Common myeloid progenitor, CD34-positive (primary cell): ENCODE measurements around the gene ERC2.

Experiments
- CTCF ChIA-PET: fragments of 350-600 bp; sonication (Branson Sonifier 250); formaldehyde crosslinking; loops from one replicate; lab custom pipeline; 2021; ENCODE audit warnings: antibody characterized with exemption; lab: Charles Lee
- POLR2A ChIA-PET: fragments of 350-600 bp; sonication (Branson Sonifier 250); formaldehyde crosslinking; loops from one replicate; lab custom pipeline; 2021; ENCODE audit warnings: antibody characterized with exemption; lab: Charles Lee
- DNase-seq, 3 donors: peaks; one replicate each; pipeline versions ENCODE4 v3.0.0 to v3.0.0-alpha.2; 2013
- H3K27ac ChIP-seq, 2 experiments: 1 replicate in 1 of 2; 2 replicates in 1 of 2; pipeline ENCODE4 v1.7.0; 2013; ENCODE audit warnings: inconsistent platforms in 2 of 2, low read length in 2 of 2, mild to moderate bottlenecking in 2 of 2, low read depth in 1 of 2, moderate library complexity in 1 of 2; ENCODE audit not compliant: severe bottlenecking in 2 of 2, insufficient read depth in 1 of 2, poor library complexity in 1 of 2
- H3K27me3 ChIP-seq, 5 experiments: replicated peaks in 2 of 5; 1 replicate in 3 of 5; 2 replicates in 2 of 5; pipeline versions ENCODE4 v1.6.1 to v1.7.0; 2013; ENCODE audit warnings: low read length in 4 of 5, mild to moderate bottlenecking in 2 of 5, moderate library complexity in 2 of 5, inconsistent platforms in 1 of 5; ENCODE audit not compliant: insufficient read depth in 5 of 5, control insufficient read depth in 4 of 5
- H3K36me3 ChIP-seq, 4 experiments: 1 replicate in 2 of 4; 2 replicates in 2 of 4; pipeline versions ENCODE4 v1.6.1 to v1.7.0; 2013; ENCODE audit warnings: low read length in 3 of 4, control low read depth in 1 of 4, mild to moderate bottlenecking in 1 of 4; ENCODE audit not compliant: control insufficient read depth in 4 of 4, insufficient read depth in 4 of 4
- H3K4me1 ChIP-seq, 4 experiments: 1 replicate in 3 of 4; 2 replicates in 1 of 4; pipeline versions ENCODE4 v1.6.1 to v1.7.1; 2013; ENCODE audit warnings: low read length in 3 of 4, mild to moderate bottlenecking in 3 of 4, control low read depth in 1 of 4, inconsistent platforms in 1 of 4, moderate library complexity in 1 of 4; ENCODE audit not compliant: control insufficient read depth in 4 of 4, insufficient read depth in 4 of 4; ENCODE audit errors: control extremely low read depth in 1 of 4
- H3K4me3 ChIP-seq, 7 experiments: 1 replicate in 4 of 7; 2 replicates in 3 of 7; pipeline versions ENCODE4 v1.5.1 to v1.7.0; 2013; ENCODE audit warnings: mild to moderate bottlenecking in 7 of 7, low read length in 6 of 7, moderate library complexity in 6 of 7, inconsistent platforms in 2 of 7, low read depth in 2 of 7, control low read depth in 1 of 7; ENCODE audit not compliant: insufficient read depth in 4 of 7, control insufficient read depth in 1 of 7; ENCODE audit errors: extremely low read depth in 1 of 7
- H3K9me3 ChIP-seq, 5 experiments: 1 replicate in 4 of 5; 2 replicates in 1 of 5; pipeline versions ENCODE4 v1.6.1 to v1.7.1; 2013; ENCODE audit warnings: low read length in 4 of 5, mild to moderate bottlenecking in 2 of 5, inconsistent platforms in 1 of 5, low read depth in 1 of 5, moderate library complexity in 1 of 5; ENCODE audit not compliant: control insufficient read depth in 4 of 5, insufficient read depth in 2 of 5; ENCODE audit errors: control extremely low read depth in 1 of 5
- WGBS: methylation state at CpG from one replicate; pipeline ENCODE4 v1.1.5; 2013; ENCODE audit not compliant: insufficient coverage; 5-methylcytosine and 5-hydroxymethylcytosine counted together

The ERC2 gene

DNA sequence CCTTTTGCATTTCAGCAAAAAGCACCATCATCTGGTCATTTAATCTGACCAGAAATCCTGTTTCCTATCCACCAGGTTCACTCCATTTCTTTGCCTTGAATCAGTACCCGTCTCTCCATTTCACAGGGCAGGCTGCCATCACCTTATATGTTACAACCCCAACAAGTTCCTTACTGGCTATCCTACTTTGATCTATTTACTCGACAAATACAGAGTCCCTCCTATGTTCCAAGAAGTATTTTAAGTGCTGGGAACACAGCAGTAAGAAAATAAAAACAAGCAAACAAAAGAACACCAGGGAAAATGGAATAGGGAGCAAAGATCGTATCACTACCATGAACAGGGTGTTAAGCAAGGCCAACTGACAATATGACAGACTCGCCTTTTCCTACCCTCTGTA lies 685.9 kb downstream of the ERC2 start:
- Histone ChIP-seq H3K27me3 (peaks cover 0 to 5% (median 0%) of the 10 kb centered on the region in 5 experiments), H3K4me1 (no peaks in the 10 kb centered on the region), H3K4me3 (no peak overlapping the region), H3K36me3 (no peaks in the 10 kb centered on the region), H3K27ac (no peak overlapping the region), H3K9me3 (no peaks in the 10 kb centered on the region)
- CTCF ChIA-PET, result no interaction called here
- 65% methylated on average over 3 of the region's 4 CpGs for WGBS
- DNase-seq, result no peak
- POLR2A ChIA-PET, result no interaction called here

DNA sequence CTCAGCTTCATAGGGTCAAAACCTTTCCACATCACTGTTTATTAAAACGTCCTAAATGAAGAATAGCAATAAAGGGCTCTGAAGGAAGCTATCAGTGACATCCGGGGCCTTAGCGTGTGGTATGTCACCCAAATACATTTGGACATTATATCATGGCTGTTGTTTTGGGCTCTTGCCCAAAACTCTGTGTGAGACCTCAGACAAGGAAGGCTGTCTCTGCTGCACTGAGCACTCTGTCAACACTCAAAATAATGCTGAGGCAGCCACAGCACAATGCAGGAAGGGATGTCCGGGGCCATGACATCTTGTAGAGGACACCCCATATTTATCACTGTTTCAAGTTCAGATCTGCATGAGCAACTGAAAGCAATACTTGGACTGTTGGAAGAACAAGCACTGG lies 687.4 kb downstream of the ERC2 start:
- POLR2A ChIA-PET, result no interaction called here
- peaks cover 0 to 5% (median 0%) of the 10 kb centered on the region in 5 experiments for H3K27me3 ChIP-seq
- WGBS, result 93% methylated on average over 3 of the region's 4 CpGs
- no peaks in the 10 kb centered on the region for H3K36me3 ChIP-seq
- CTCF ChIA-PET, result no interaction called here
- DNase-seq, result no peak
- no peaks in the 10 kb centered on the region for H3K9me3 ChIP-seq
- H3K4me1 ChIP-seq, result no peaks in the 10 kb centered on the region
- H3K4me3 ChIP-seq, result no peak overlapping the region
- H3K27ac ChIP-seq, result no peak overlapping the region

- ChIA-PET POLR2A (no interaction called here), CTCF (no interaction called here)
- WGBS, result 88% methylated on average over 1 of the region's 5 CpGs
- DNase-seq, result no peak
- Histone ChIP-seq H3K27me3 (peaks cover 0 to 3% (median 0%) of the 10 kb centered on the region in 5 experiments), H3K4me3 (no peak overlapping the region), H3K27ac (no peak overlapping the region), H3K36me3 (no peaks in the 10 kb centered on the region), H3K4me1 (no peaks in the 10 kb centered on the region), H3K9me3 (no peaks in the 10 kb centered on the region)
Observed at GRCh38 chr3:55779543-55779942, 688.7 kb downstream of the ERC2 start.

- H3K4me3 ChIP-seq, result no peak overlapping the region
- 95% methylated on average over 3 of the region's 6 CpGs for WGBS
- ChIA-PET POLR2A (no interaction called here), CTCF (no interaction called here)
- H3K27ac ChIP-seq, result no peak overlapping the region
- no peaks in the 10 kb centered on the region for H3K9me3 ChIP-seq
- H3K36me3 ChIP-seq, result no peaks in the 10 kb centered on the region
- H3K27me3 ChIP-seq, result peaks cover 0 to 3% (median 0%) of the 10 kb centered on the region in 5 experiments
- DNase-seq, result no peak
- no peaks in the 10 kb centered on the region for H3K4me1 ChIP-seq
Observed at GRCh38 chr3:55775366-55776154, 692.7 kb downstream of the ERC2 start.

GRCh38 chr3:55774856-55775255 lies 693.4 kb downstream of the ERC2 start:
- no peaks in the 10 kb centered on the region for H3K9me3 ChIP-seq
- WGBS, result no CpG with 5 or more reads among the region's 2 CpGs
- POLR2A ChIA-PET, result no interaction called here
- peaks cover 0 to 3% (median 0%) of the 10 kb centered on the region in 5 experiments for H3K27me3 ChIP-seq
- CTCF ChIA-PET, result no interaction called here
- H3K27ac ChIP-seq, result no peak overlapping the region
- H3K36me3 ChIP-seq, result no peaks in the 10 kb centered on the region
- DNase-seq, result no peak
- H3K4me3 ChIP-seq, result no peak overlapping the region
- H3K4me1 ChIP-seq, result no peaks in the 10 kb centered on the region

GRCh38 chr3:55771503-55771902 lies 696.8 kb downstream of the ERC2 start:
- Histone ChIP-seq H3K27ac (no peak overlapping the region), H3K4me1 (no peaks in the 10 kb centered on the region), H3K4me3 (no peak overlapping the region), H3K36me3 (no peaks in the 10 kb centered on the region), H3K9me3 (peaks cover 0 to 2% (median 0%) of the 10 kb centered on the region in 5 experiments), H3K27me3 (peaks cover 0 to 3% (median 0%) of the 10 kb centered on the region in 5 experiments)
- ChIA-PET POLR2A (no interaction called here), CTCF (no interaction called here)
- DNase-seq, result no peak
- no CpG with 5 or more reads among the region's 2 CpGs for WGBS

- H3K27ac ChIP-seq, result no peak overlapping the region
- ChIA-PET POLR2A (no interaction called here), CTCF (no interaction called here)
- no peaks in the 10 kb centered on the region for H3K4me1 ChIP-seq
- no peak overlapping the region for H3K4me3 ChIP-seq
- peaks cover 0 to 3% (median 0%) of the 10 kb centered on the region in 5 experiments for H3K27me3 ChIP-seq
- H3K9me3 ChIP-seq, result peaks cover 0 to 2% (median 0%) of the 10 kb centered on the region in 5 experiments
- no CpG with 5 or more reads among the region's 1 CpG for WGBS
- H3K36me3 ChIP-seq, result no peaks in the 10 kb centered on the region
- DNase-seq, result no peak
Observed at GRCh38 chr3:55770077-55770476, 698.2 kb downstream of the ERC2 start.
